ENCODE data around the gene ZNF48.
A peak's percentile ranks its signal among the peaks of the same experiment; 100 is the strongest.

Gene ZNF48

GRCh38 chr16:30395155-30395991 lies at the start of gene ZNF48:
TSS of gene ZNF48 (plus strand) at chr16:30395420. CDS start at chr16:30395795, 375 bp downstream.
- peak; percentile 61 for DNase-seq

- no peak for DNase-seq
Measured at GRCh38 chr16:30346286-30346685, 48.9 kb upstream of the ZNF48 start.

GRCh38 chr16:30348113-30348512 lies 47.1 kb upstream of the ZNF48 start:
- no peak for DNase-seq

GRCh38 chr16:30348929-30349328 lies 46.3 kb upstream of the ZNF48 start:
- no peak for DNase-seq

GRCh38 chr16:30349675-30350074 lies 45.5 kb upstream of the ZNF48 start:
- DNase-seq: no peak

GRCh38 chr16:30350134-30350871 lies 44.9 kb upstream of the ZNF48 start:
- no peak for DNase-seq

GRCh38 chr16:30351001-30351441 lies 44.2 kb upstream of the ZNF48 start:
- DNase-seq: no peak

- DNase-seq: no peak
Measured at GRCh38 chr16:30351586-30352419, 43.4 kb upstream of the ZNF48 start.

GRCh38 chr16:30352488-30353401 lies 42.5 kb upstream of the ZNF48 start:
- DNase-seq: no peak

GRCh38 chr16:30353438-30354129 lies 41.6 kb upstream of the ZNF48 start:
- no peak for DNase-seq

- no peak for DNase-seq
Measured at GRCh38 chr16:30354423-30355143, 40.6 kb upstream of the ZNF48 start.

- peak; percentile 90 for DNase-seq
Measured at GRCh38 chr16:30355144-30355953, 39.9 kb upstream of the ZNF48 start, which contains the start of gene CD2BP2. TSS of gene CD2BP2 (minus strand) at chr16:30355308. CDS start at chr16:30354681, 627 bp downstream.

- DNase-seq: no peak
Measured at GRCh38 chr16:30355954-30356308, 39.3 kb upstream of the ZNF48 start.

- DNase-seq: no peak
Measured at GRCh38 chr16:30356401-30357084, 38.7 kb upstream of the ZNF48 start.

GRCh38 chr16:30357085-30357714 lies 38.0 kb upstream of the ZNF48 start:
- no peak for DNase-seq

- no peak for DNase-seq
Measured at GRCh38 chr16:30357715-30358576, 37.3 kb upstream of the ZNF48 start.

- DNase-seq: no peak
Measured at GRCh38 chr16:30358577-30358936, 36.7 kb upstream of the ZNF48 start.
